Measurements from ENCODE around the gene TCHP. TPM values are rescaled to one million over a fixed set of nuclear protein-coding genes. Genes with fewer than 3 reads are reported as not detected.
A peak's percentile ranks its signal among the peaks of the same experiment; 100 is the strongest.
"Not testable (repeated sequence)": the region's sequence is repeated elsewhere in the genome, so short reads cannot be mapped to it uniquely, and the experiment has no call there.

TCHP gene
- polyA plus RNA-seq (2013, experiment 1 of 4): 26.1 TPM
- 19.5 TPM for polyA plus RNA-seq (2013, experiment 2 of 4)
- polyA plus RNA-seq (2013, experiment 3 of 4): 18.1 TPM
- polyA plus RNA-seq (2013, experiment 4 of 4): 19.2 TPM

GRCh38 chr12:109899783-109900751, at the start of gene TCHP:
TCHP (plus strand) TSS chr12:109900274; CDS start chr12:109903027, 2,753 bp downstream.
- no peaks in the 10 kb centered on the region for H3K9me3 ChIP-seq (ENCODE audit: control insufficient read depth, low read length)
- 4 to 5% methylated on average over 69 of the region's 69 CpGs for WGBS, 2 experiments
- peaks cover 14% of the 10 kb centered on the region for H3K36me3 ChIP-seq (ENCODE audit: control insufficient read depth, insufficient read depth, low read length)
- H3K4me1 ChIP-seq (ENCODE audit: control insufficient read depth, insufficient read depth, low read length): peaks cover 12% of the 10 kb centered on the region
- H3K4me3 ChIP-seq (ENCODE audit: insufficient read depth, low read depth, low read length): peak within 1 kb of the TSS; percentile 57
- no peaks in the 10 kb centered on the region for H3K27me3 ChIP-seq (ENCODE audit: control insufficient read depth, insufficient read depth, low read length, poor library complexity, severe bottlenecking)
- H3K27ac ChIP-seq (ENCODE audit: insufficient read depth, low read depth, low read length, poor library complexity, severe bottlenecking): peak within 1 kb of the TSS; percentile 22

GRCh38 chr12:109850518-109850917, 49.6 kb upstream of the TCHP start:
- not testable (repeated sequence) for H3K27me3 ChIP-seq (ENCODE audit: control insufficient read depth, insufficient read depth, low read length, poor library complexity, severe bottlenecking); H3K4me1 ChIP-seq (ENCODE audit: control insufficient read depth, insufficient read depth, low read length); H3K36me3 ChIP-seq (ENCODE audit: control insufficient read depth, insufficient read depth, low read length); H3K4me3 ChIP-seq (ENCODE audit: insufficient read depth, low read depth, low read length); H3K9me3 ChIP-seq (ENCODE audit: control insufficient read depth, low read length); H3K27ac ChIP-seq (ENCODE audit: insufficient read depth, low read depth, low read length, poor library complexity, severe bottlenecking)
- 89 to 91% methylated on average over 5 to 6 of the region's 6 CpGs for WGBS, 2 experiments

- Histone ChIP-seq H3K4me3 (ENCODE audit: insufficient read depth, low read depth, low read length) (no peak overlapping the region), H3K27ac (ENCODE audit: insufficient read depth, low read depth, low read length, poor library complexity, severe bottlenecking) (no peak overlapping the region), H3K9me3 (ENCODE audit: control insufficient read depth, low read length) (no peaks in the 10 kb centered on the region), H3K4me1 (ENCODE audit: control insufficient read depth, insufficient read depth, low read length) (no peaks in the 10 kb centered on the region), H3K36me3 (ENCODE audit: control insufficient read depth, insufficient read depth, low read length) (no peaks in the 10 kb centered on the region), H3K27me3 (ENCODE audit: control insufficient read depth, insufficient read depth, low read length, poor library complexity, severe bottlenecking) (no peaks in the 10 kb centered on the region)
- 93 to 94% methylated on average over 14 of the region's 14 CpGs for WGBS, 2 experiments
Observed at GRCh38 chr12:109855377-109855776, 44.7 kb upstream of the TCHP start.

- no peaks in the 10 kb centered on the region for H3K36me3 ChIP-seq (ENCODE audit: control insufficient read depth, insufficient read depth, low read length)
- no peaks in the 10 kb centered on the region for H3K4me1 ChIP-seq (ENCODE audit: control insufficient read depth, insufficient read depth, low read length)
- no peaks in the 10 kb centered on the region for H3K9me3 ChIP-seq (ENCODE audit: control insufficient read depth, low read length)
- H3K27me3 ChIP-seq (ENCODE audit: control insufficient read depth, insufficient read depth, low read length, poor library complexity, severe bottlenecking): no peaks in the 10 kb centered on the region
- 96% methylated on average over 6 of the region's 6 CpGs for WGBS, 2 experiments
- H3K4me3 ChIP-seq (ENCODE audit: insufficient read depth, low read depth, low read length): no peak overlapping the region
- no peak overlapping the region for H3K27ac ChIP-seq (ENCODE audit: insufficient read depth, low read depth, low read length, poor library complexity, severe bottlenecking)
Observed at GRCh38 chr12:109857715-109858114, 42.4 kb upstream of the TCHP start.

GRCh38 chr12:109858764-109859163, 41.3 kb upstream of the TCHP start:
- Histone ChIP-seq H3K27ac (ENCODE audit: insufficient read depth, low read depth, low read length, poor library complexity, severe bottlenecking) (no peak overlapping the region), H3K4me3 (ENCODE audit: insufficient read depth, low read depth, low read length) (no peak overlapping the region), H3K4me1 (ENCODE audit: control insufficient read depth, insufficient read depth, low read length) (no peaks in the 10 kb centered on the region), H3K36me3 (ENCODE audit: control insufficient read depth, insufficient read depth, low read length) (no peaks in the 10 kb centered on the region), H3K9me3 (ENCODE audit: control insufficient read depth, low read length) (no peaks in the 10 kb centered on the region), H3K27me3 (ENCODE audit: control insufficient read depth, insufficient read depth, low read length, poor library complexity, severe bottlenecking) (no peaks in the 10 kb centered on the region)
- WGBS, 2 experiments: 93 to 94% methylated on average over 5 of the region's 5 CpGs

- WGBS, 2 experiments: 95 to 96% methylated on average over 5 of the region's 5 CpGs
- Histone ChIP-seq H3K27ac (ENCODE audit: insufficient read depth, low read depth, low read length, poor library complexity, severe bottlenecking) (no peak overlapping the region), H3K4me3 (ENCODE audit: insufficient read depth, low read depth, low read length) (no peak overlapping the region), H3K9me3 (ENCODE audit: control insufficient read depth, low read length) (no peaks in the 10 kb centered on the region), H3K36me3 (ENCODE audit: control insufficient read depth, insufficient read depth, low read length) (no peaks in the 10 kb centered on the region), H3K27me3 (ENCODE audit: control insufficient read depth, insufficient read depth, low read length, poor library complexity, severe bottlenecking) (no peaks in the 10 kb centered on the region), H3K4me1 (ENCODE audit: control insufficient read depth, insufficient read depth, low read length) (no peaks in the 10 kb centered on the region)
Observed at GRCh38 chr12:109860977-109861376, 39.1 kb upstream of the TCHP start.

- no peaks in the 10 kb centered on the region for H3K4me1 ChIP-seq (ENCODE audit: control insufficient read depth, insufficient read depth, low read length)
- H3K4me3 ChIP-seq (ENCODE audit: insufficient read depth, low read depth, low read length): no peak overlapping the region
- WGBS, 2 experiments: 92 to 94% methylated on average over 17 of the region's 17 CpGs
- H3K27ac ChIP-seq (ENCODE audit: insufficient read depth, low read depth, low read length, poor library complexity, severe bottlenecking): no peak overlapping the region
- H3K36me3 ChIP-seq (ENCODE audit: control insufficient read depth, insufficient read depth, low read length): no peaks in the 10 kb centered on the region
- no peaks in the 10 kb centered on the region for H3K27me3 ChIP-seq (ENCODE audit: control insufficient read depth, insufficient read depth, low read length, poor library complexity, severe bottlenecking)
- H3K9me3 ChIP-seq (ENCODE audit: control insufficient read depth, low read length): no peaks in the 10 kb centered on the region
Observed at GRCh38 chr12:109861689-109862314, 38.3 kb upstream of the TCHP start.

GRCh38 chr12:109862491-109862890, 37.6 kb upstream of the TCHP start:
- not testable (repeated sequence) for H3K27ac ChIP-seq (ENCODE audit: insufficient read depth, low read depth, low read length, poor library complexity, severe bottlenecking); H3K4me1 ChIP-seq (ENCODE audit: control insufficient read depth, insufficient read depth, low read length); H3K36me3 ChIP-seq (ENCODE audit: control insufficient read depth, insufficient read depth, low read length); H3K9me3 ChIP-seq (ENCODE audit: control insufficient read depth, low read length); H3K27me3 ChIP-seq (ENCODE audit: control insufficient read depth, insufficient read depth, low read length, poor library complexity, severe bottlenecking); H3K4me3 ChIP-seq (ENCODE audit: insufficient read depth, low read depth, low read length)
- WGBS, 2 experiments: 91% methylated on average over 9 of the region's 9 CpGs

- WGBS, 2 experiments: 81 to 82% methylated on average over 9 of the region's 9 CpGs
- Histone ChIP-seq H3K27ac (ENCODE audit: insufficient read depth, low read depth, low read length, poor library complexity, severe bottlenecking) (no peak overlapping the region), H3K4me1 (ENCODE audit: control insufficient read depth, insufficient read depth, low read length) (no peaks in the 10 kb centered on the region), H3K36me3 (ENCODE audit: control insufficient read depth, insufficient read depth, low read length) (no peaks in the 10 kb centered on the region), H3K27me3 (ENCODE audit: control insufficient read depth, insufficient read depth, low read length, poor library complexity, severe bottlenecking) (no peaks in the 10 kb centered on the region), H3K9me3 (ENCODE audit: control insufficient read depth, low read length) (no peaks in the 10 kb centered on the region), H3K4me3 (ENCODE audit: insufficient read depth, low read depth, low read length) (no peak overlapping the region)
Observed at GRCh38 chr12:109863847-109864712, 36.0 kb upstream of the TCHP start.

Measured in ectodermal cell (in vitro differentiated cells).